Effector memory CD4-positive, alpha-beta T cell (primary cell): ENCODE measurements around the gene SLC15A3.

Source experiments
- DNase-seq, 3 donors: peaks; one replicate each; pipeline ENCODE4 v3.0.0-alpha.2; 2020
- H3K27ac ChIP-seq: 2 replicates; pipeline ENCODE4 v1.7.0; 2013; ENCODE audit warnings: mild to moderate bottlenecking, low read length, moderate library complexity; ENCODE audit not compliant: insufficient read depth, poor library complexity, severe bottlenecking
- H3K27me3 ChIP-seq: replicated peaks from 2 replicates; pipeline ENCODE4 v1.7.0; 2013; ENCODE audit warnings: mild to moderate bottlenecking, low read length; ENCODE audit not compliant: insufficient read depth, control insufficient read depth, poor library complexity, severe bottlenecking
- H3K36me3 ChIP-seq: 2 replicates; pipeline ENCODE4 v1.7.0; 2013; ENCODE audit warnings: mild to moderate bottlenecking, low read length, moderate library complexity; ENCODE audit not compliant: control insufficient read depth, insufficient read depth
- H3K4me1 ChIP-seq: 2 replicates; pipeline ENCODE4 v1.7.0; 2013; ENCODE audit warnings: low read length, mild to moderate bottlenecking; ENCODE audit not compliant: control insufficient read depth, insufficient read depth, poor library complexity, severe bottlenecking
- H3K4me3 ChIP-seq: 2 replicates; pipeline ENCODE4 v1.7.0; 2013; ENCODE audit warnings: low read length, low read depth, mild to moderate bottlenecking; ENCODE audit not compliant: insufficient read depth, poor library complexity, severe bottlenecking
- H3K9me3 ChIP-seq: 2 replicates; pipeline ENCODE4 v1.7.0; 2013; ENCODE audit warnings: mild to moderate bottlenecking, low read length, moderate library complexity; ENCODE audit not compliant: control insufficient read depth

The SLC15A3 gene

DNA sequence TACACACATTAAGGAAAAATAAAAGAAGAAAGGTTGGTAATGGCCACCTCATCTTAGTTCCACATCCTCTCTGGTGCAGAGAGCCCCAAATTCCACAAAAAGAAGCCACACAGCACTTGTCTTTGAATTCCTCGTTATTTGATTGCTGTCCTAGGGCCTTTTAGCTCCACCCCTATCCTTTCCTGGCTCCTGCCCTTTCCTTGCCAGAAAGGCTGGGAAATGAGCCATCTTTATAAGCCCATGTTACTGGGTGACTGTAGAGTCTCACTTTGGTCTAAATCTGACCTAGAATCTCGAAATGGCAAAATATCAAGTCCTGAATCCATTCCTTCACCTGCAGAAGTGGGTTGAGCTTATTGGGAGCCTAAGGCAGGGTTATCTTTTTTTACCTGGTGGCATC is 32.0 kb downstream of the SLC15A3 start:
- H3K4me3 ChIP-seq: no peak overlapping the region
- H3K4me1 ChIP-seq: peaks cover 20% of the 10 kb centered on the region
- no peaks in the 10 kb centered on the region for H3K9me3 ChIP-seq
- H3K27me3 ChIP-seq: peaks cover 15% of the 10 kb centered on the region
- H3K36me3 ChIP-seq: peaks cover 39% of the 10 kb centered on the region
- DNase-seq: no peak
- H3K27ac ChIP-seq: no peak overlapping the region

DNA sequence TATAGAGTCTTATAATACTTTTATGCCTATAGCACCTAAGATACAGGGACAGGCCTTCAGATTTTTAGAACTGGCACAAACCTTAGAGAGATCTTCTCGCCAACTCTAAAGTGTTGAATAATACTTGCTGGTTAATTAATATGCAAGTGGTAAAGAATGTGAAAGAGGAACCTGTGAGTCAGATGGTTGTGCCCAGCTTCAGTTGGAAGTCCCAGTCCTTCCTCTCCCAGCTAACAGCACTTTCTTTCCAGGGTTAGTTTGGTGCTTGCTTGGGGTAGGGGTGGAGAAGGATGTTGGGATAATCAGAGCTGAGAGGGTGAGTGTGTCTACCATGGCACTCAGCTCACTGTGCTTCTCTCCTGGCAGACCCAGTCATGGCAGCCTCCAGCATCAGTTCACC is 32.7 kb downstream of the SLC15A3 start:
- H3K9me3 ChIP-seq: no peaks in the 10 kb centered on the region
- H3K36me3 ChIP-seq: peaks cover 39% of the 10 kb centered on the region
- no peak for DNase-seq
- H3K4me3 ChIP-seq: no peak overlapping the region
- H3K4me1 ChIP-seq: peaks cover 20% of the 10 kb centered on the region
- no peak overlapping the region for H3K27ac ChIP-seq
- peaks cover 9% of the 10 kb centered on the region for H3K27me3 ChIP-seq

DNA sequence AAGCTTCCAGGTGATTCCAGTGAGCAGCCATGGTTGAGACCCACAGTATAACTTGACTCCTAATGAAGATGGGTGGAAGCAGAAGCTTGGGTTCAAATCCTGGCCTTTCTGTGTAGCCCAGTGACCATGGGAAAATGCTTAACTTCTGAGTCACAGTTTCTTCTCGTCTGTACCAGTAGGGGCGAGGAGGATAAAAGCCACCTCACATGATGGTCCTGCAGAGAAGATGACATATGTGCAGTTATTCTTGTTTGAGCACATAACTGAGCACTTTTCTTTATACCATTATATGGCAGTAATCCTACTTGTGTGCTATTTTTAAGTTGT is 33.1 kb downstream of the SLC15A3 start:
- H3K27ac ChIP-seq: no peak overlapping the region
- H3K4me3 ChIP-seq: no peak overlapping the region
- H3K4me1 ChIP-seq: peaks cover 17% of the 10 kb centered on the region
- H3K9me3 ChIP-seq: no peaks in the 10 kb centered on the region
- peaks cover 4% of the 10 kb centered on the region for H3K27me3 ChIP-seq
- H3K36me3 ChIP-seq: peaks cover 39% of the 10 kb centered on the region
- no peak for DNase-seq

DNA sequence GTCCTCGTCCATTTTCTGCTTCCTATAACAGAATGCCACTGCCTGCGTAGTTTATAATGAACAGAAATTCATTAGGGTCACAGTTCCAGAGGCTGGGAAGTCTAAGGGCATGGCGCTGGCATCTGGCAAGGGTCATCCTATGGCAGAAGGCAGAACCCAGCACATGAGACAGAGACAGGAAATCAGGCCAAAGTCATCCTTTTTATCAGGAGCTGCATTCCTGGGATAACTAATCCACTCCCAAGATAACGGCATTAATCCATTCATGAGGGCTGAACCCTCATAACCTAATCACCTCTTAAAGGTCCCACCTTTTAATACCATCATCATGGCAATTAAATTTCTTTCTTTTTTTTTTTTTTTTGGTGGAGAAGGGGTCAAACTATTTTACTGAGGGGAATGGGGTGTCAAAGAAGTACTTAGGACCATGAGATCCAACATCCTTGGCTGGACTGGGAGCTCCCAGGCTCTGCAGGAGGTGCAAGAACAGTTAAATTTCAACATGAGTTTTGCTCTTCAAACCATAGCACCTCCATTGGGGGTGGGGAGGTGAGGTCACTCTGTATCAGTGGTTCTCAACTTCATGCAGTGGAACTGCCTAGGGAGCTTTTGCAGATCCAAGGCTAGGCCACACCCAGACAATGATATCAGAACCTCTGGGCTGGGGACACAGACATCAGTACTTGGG is 33.6 kb downstream of the SLC15A3 start:
- Histone ChIP-seq H3K4me3 (no peak overlapping the region), H3K36me3 (peaks cover 39% of the 10 kb centered on the region), H3K27ac (no peak overlapping the region), H3K4me1 (peaks cover 17% of the 10 kb centered on the region), H3K27me3 (no peaks in the 10 kb centered on the region), H3K9me3 (no peaks in the 10 kb centered on the region)
- no peak for DNase-seq

DNA sequence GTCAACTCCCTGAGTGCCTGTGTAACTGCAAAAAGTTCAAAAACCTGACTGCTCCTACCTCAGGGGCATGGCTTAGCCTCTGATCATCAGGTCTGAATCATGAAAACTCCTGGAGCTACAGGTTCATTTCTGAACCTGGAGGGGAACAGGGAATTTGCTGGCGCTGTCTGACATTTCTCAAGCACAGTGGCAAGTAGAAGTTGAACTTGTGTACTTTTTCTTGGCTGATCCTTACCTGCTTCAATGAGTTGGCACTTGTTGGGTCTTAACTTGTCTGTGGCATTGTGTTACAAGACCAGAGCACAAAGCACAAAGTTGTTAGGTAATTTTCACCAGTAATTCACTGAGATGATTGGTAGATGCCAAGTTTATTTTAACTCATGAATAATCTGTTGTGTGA is 34.7 kb downstream of the SLC15A3 start:
- DNase-seq: no peak
- Histone ChIP-seq H3K9me3 (no peaks in the 10 kb centered on the region), H3K27me3 (no peaks in the 10 kb centered on the region), H3K27ac (no peak overlapping the region), H3K36me3 (peaks cover 30% of the 10 kb centered on the region), H3K4me1 (peaks cover 22% of the 10 kb centered on the region), H3K4me3 (no peak overlapping the region)

DNA sequence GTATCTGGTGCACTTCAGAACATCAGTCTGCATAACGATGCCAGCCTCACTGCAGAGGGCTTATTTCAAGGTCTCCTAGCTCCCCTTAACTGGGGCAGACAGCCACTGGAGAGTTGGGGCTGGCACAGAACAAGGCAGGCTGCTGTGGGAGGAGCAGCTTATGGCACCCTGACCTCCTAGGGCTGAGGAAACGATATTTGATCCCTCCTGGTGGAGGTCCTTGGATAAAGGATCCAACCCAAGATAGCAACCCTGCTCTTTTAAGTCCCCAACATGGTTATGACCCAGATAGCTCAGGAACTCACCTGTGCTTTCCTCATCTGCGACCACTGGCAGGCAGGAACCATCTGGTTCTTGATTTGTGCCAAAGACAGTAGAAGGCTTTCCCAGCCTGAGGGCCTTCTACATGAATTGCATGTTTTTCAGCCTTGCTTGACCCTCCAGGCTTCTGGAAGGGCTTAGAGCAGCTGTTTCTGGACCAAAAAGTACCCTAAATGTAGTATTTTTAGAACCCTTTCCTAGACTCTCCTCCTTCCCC is 35.2 kb downstream of the SLC15A3 start:
- Histone ChIP-seq H3K4me3 (no peak overlapping the region), H3K27ac (no peak overlapping the region), H3K36me3 (peaks cover 25% of the 10 kb centered on the region), H3K27me3 (no peaks in the 10 kb centered on the region), H3K4me1 (peaks cover 22% of the 10 kb centered on the region), H3K9me3 (no peaks in the 10 kb centered on the region)
- no peak for DNase-seq

DNA sequence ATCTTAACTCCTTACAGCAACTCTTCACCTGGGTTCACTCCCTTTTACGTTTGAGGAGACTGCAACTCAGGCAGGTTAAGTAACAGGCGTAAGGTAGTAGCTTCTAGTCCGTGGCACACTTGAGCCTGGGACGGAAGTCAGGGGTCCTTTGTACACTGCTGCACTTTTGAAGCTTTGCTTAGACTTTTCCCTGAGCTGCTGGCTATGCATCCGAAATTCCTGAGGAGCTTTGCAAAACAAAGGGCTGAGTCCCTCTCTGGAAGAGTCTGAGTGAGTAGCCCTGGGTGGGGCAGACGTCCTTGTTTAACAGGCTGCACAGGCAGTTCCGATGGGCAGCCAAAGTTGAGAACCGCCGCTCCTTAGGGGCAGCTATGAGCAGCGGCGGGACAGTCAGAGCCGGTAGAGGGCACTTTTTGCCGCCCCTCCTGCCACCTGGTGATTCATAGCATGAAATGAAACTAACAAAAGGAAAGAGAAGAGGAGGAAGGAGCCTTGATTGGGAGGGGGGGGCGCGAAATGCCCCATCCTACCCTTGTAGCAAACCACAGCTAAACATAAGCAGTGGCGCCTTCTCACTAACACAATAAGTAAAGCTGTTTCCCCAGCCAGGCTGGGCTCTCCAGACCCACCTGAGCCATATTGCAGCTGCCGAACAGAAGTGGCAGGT is 36.6 kb downstream of the SLC15A3 start:
- H3K27me3 ChIP-seq: no peaks in the 10 kb centered on the region
- peak overlapping the region; percentile 54 for H3K27ac ChIP-seq
- peak; percentile 48 to 58 (median 50) for DNase-seq
- peaks cover 11% of the 10 kb centered on the region for H3K36me3 ChIP-seq
- H3K4me1 ChIP-seq: peaks cover 22% of the 10 kb centered on the region
- H3K4me3 ChIP-seq: peak overlapping the region; percentile 89
- no peaks in the 10 kb centered on the region for H3K9me3 ChIP-seq

DNA sequence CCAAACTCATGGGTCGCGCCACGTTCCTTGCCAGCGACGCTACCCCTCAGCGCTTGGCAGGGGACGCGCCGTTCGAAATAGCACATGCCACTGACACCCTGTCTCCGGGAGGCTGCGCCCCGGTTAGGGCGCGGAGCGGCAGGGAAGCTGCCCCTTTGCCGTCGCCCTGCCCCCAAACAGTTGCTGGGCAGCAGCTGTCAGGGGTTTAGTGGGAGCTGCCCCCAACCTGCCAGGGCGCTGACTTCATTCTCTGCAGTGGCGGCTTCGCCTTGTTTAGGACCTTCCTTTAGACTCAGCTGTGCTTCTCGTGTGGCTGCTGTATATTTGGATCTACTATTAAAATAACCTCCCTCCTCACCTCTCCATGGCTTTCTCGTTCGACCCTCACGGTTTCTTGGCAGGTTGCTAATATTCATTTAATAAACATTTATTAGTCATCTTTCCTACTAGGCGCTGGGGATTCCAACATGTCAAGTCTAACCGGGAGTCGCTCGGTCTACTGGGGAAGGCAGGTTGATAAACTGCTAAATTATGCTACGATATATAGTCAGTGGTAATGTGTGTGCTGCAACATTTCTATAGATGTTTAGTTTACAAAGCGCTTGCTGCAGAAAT is 37.2 kb downstream of the SLC15A3 start:
- DNase-seq: no peak
- Histone ChIP-seq H3K4me1 (peaks cover 22% of the 10 kb centered on the region), H3K27ac (peak overlapping the region; percentile 99)

DNA sequence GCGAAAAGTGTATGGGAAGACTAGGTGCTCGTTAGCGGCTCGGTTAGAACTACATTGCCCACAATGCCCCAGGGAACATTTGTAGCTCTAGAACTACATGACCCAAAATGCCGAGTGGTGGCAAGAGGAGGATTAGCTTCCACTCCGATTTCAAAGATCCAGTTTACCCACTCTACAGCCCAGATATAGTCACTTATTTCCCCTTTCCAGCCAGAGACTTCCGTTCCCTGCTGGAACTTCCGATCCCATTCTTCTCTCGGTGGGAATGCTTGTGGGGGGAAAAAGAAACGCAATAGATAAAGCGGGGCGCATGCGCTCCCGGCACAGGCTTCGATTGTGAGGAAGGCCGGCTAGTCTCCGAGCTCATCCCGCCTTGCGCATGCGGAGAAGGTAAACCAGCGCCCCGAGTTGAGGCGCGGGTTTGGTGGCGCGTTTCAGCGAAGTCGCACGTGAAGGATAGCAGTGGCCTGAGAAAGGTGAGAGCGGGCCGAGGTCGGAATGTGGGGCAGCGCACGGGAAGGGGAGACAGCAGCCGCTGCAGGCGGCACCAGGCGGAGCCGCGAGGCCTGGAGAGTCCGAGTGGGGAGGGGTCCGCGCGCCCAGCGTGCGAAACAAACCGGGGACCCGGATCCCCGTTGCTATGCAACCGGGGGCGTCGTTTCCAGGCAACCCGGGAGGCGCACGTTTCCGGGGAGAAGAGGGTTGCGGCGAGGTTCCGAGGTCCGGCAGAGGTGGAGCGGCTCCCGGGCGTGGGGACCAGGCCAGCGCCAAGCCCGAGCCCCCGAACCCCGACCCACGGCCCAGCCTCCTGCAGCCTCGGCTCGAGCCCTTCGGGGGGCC is 38.0 kb downstream of the SLC15A3 start, which contains the start of gene TMEM109:
TSS of gene TMEM109 (plus strand) at position 366 of the 840 bp plus-strand sequence. CDS start 5,536 bp downstream, outside the sequence.
- Histone ChIP-seq H3K9me3 (no peaks in the 10 kb centered on the region), H3K4me1 (peaks cover 22% of the 10 kb centered on the region), H3K36me3 (no peaks in the 10 kb centered on the region), H3K27me3 (no peaks in the 10 kb centered on the region), H3K27ac (peak within 1 kb of the TSS; percentile 99), H3K4me3 (peak within 1 kb of the TSS; percentile 89)
- peak; percentile 72 to 84 (median 82) for DNase-seq

More for the DNA sequence above, 37.2 kb downstream of the SLC15A3 start:
- Histone ChIP-seq H3K9me3 (no peaks in the 10 kb centered on the region), H3K36me3 (peaks cover 5% of the 10 kb centered on the region), H3K27me3 (no peaks in the 10 kb centered on the region), H3K4me3 (peak overlapping the region; percentile 89)
